HCT116 (cell line): ENCODE results near the gene RAPGEF2. TPM values are rescaled to one million over a fixed set of nuclear protein-coding genes. Genes with fewer than 3 reads are reported as not detected.

ENCODE experiments used
- ATAC-seq: fragments of 200-7000 bp; cut with Tn5 transposase; 2 replicates; pipeline ENCODE4 v1.9.1; 2020; ENCODE audit warnings: mild to moderate bottlenecking, moderate library complexity
- BruUV-seq: library from RNA; stranded (reverse); fragments of 400-500 nt; replicated peaks from 2 replicates; lab custom pipeline; 2021; lab: Mats Ljungman, UMichigan
- CTCF ChIA-PET: fragments of 300-600 bp; sonication (Branson Sonifier 250); formaldehyde crosslinking; loops from one replicate; lab custom pipeline; 2021; ENCODE audit warnings: antibody characterized with exemption; lab: Charles Lee
- POLR2A ChIA-PET: fragments of 300-600, 350-600 bp; sonication (Branson Sonifier 250); formaldehyde crosslinking; loops from one replicate; lab custom pipeline; 2021; ENCODE audit warnings: antibody characterized with exemption; lab: Charles Lee
- RAD21 ChIA-PET, 2 experiments: fragments of 300-600 bp; sonication (Branson Sonifier 250); formaldehyde crosslinking; loops; one replicate each; lab custom pipeline; 2023; ENCODE audit warnings: low total read pairs in 2 of 2; ENCODE audit not compliant: uncharacterized antibody in 2 of 2, unreplicated experiment in 2 of 2, low non-redundant PET in 1 of 2; lab: Charles Lee
- DNase-seq: peaks from one replicate; pipeline ENCODE4 v3.0.0-alpha.2; 2010; ENCODE audit warnings: low read depth, low spot score
- H2AFZ ChIP-seq: fragments of 200-600 bp; shearing (Covaris generic), sonication (generic); 2 replicates; pipeline ENCODE4 v1.6.1; 2017; ENCODE audit warnings: low read depth, mixed run types, mixed read lengths, antibody characterized with exemption, low read length; ENCODE audit not compliant: poor library complexity, severe bottlenecking
- H3K27ac ChIP-seq: 2 replicates; pipeline ENCODE4 v1.5.1; 2012; ENCODE audit warnings: low read depth, low read length
- H3K27me3 ChIP-seq: fragments of 200-600 bp; sonication (generic); 2 replicates; pipeline ENCODE4 v1.6.1; 2016; ENCODE audit warnings: mixed run types, low read length, mixed read lengths; ENCODE audit not compliant: insufficient read depth
- H3K36me3 ChIP-seq, 2 experiments: fragments of 200-500 bp in 1 of 2; fragments of 200-600 bp in 1 of 2; sonication (Bioruptor generic) in 1 of 2; sonication (generic) in 1 of 2; 2 replicates each; pipeline versions ENCODE4 v1.5.1 to v1.6.1; 2014 to 2016; ENCODE audit warnings: low read length in 2 of 2, inconsistent platforms in 1 of 2, mixed read lengths in 1 of 2, mixed run types in 1 of 2; ENCODE audit not compliant: insufficient read depth in 2 of 2, control insufficient read depth in 1 of 2
- H3K4me1 ChIP-seq, 2 experiments: fragments of 200-600 bp in 1 of 2; sonication (generic) in 1 of 2; 2 replicates each; pipeline versions ENCODE4 v1.5.1 to v1.6.1; 2012 to 2017; ENCODE audit warnings: low read length in 2 of 2, inconsistent platforms in 1 of 2, mild to moderate bottlenecking in 1 of 2, mixed read lengths in 1 of 2, mixed run types in 1 of 2, moderate library complexity in 1 of 2; ENCODE audit not compliant: insufficient read depth in 2 of 2, control insufficient read depth in 1 of 2
- H3K4me2 ChIP-seq: fragments of 200-600 bp; sonication (generic); 2 replicates; pipeline ENCODE4 v1.6.1; 2017; ENCODE audit warnings: mixed run types, low read length, mixed read lengths
- H3K4me3 ChIP-seq, 2 experiments: fragments of 200-600 bp in 1 of 2; sonication (generic) in 1 of 2; replicated peaks in 1 of 2; 2 replicates each; pipeline ENCODE4 v1.5.1; 2011 to 2016; ENCODE audit warnings: low read length in 2 of 2, control low read depth in 1 of 2, low read depth in 1 of 2, mild to moderate bottlenecking in 1 of 2, mixed read lengths in 1 of 2, mixed run types in 1 of 2
- H3K79me2 ChIP-seq: fragments of 200-600 bp; sonication (generic); 2 replicates; pipeline ENCODE4 v1.6.1; 2017; ENCODE audit warnings: mild to moderate bottlenecking, mixed run types, low read length, moderate library complexity, mixed read lengths; ENCODE audit not compliant: insufficient read depth
- H3K9ac ChIP-seq: fragments of 200-600 bp; sonication (generic); 2 replicates; pipeline ENCODE4 v1.6.1; 2016; ENCODE audit warnings: low read length, mixed read lengths
- H3K9me2 ChIP-seq: fragments of 200-600 bp; sonication (generic), shearing (Covaris generic); 2 replicates; pipeline ENCODE4 v1.6.1; 2017; ENCODE audit warnings: mixed run types, mild to moderate bottlenecking, moderate library complexity; ENCODE audit not compliant: insufficient read depth
- H3K9me3 ChIP-seq, 2 experiments: fragments of 200-500 bp in 1 of 2; fragments of 200-600 bp in 1 of 2; sonication (Bioruptor generic) in 1 of 2; sonication (generic) in 1 of 2; 2 replicates each; pipeline ENCODE4 v1.6.1; 2014 to 2017; ENCODE audit warnings: low read length in 2 of 2, mixed read lengths in 2 of 2, inconsistent platforms in 1 of 2, low read depth in 1 of 2, mild to moderate bottlenecking in 1 of 2, mixed run types in 1 of 2, moderate library complexity in 1 of 2; ENCODE audit not compliant: control insufficient read depth in 1 of 2, insufficient read depth in 1 of 2
- H4K20me1 ChIP-seq: fragments of 200-600 bp; sonication (generic), shearing (Covaris generic); 2 replicates; pipeline ENCODE4 v1.6.1; 2017; ENCODE audit warnings: mixed run types, mild to moderate bottlenecking, moderate library complexity; ENCODE audit not compliant: insufficient read depth
- CBX3 ChIP-seq: IDR thresholded peaks from 2 replicates; pipeline ENCODE4 v1.6.1; 2012; ENCODE audit warnings: low read depth
- EGR1 ChIP-seq: IDR thresholded peaks from 2 replicates; pipeline ENCODE4 v1.6.1; 2012; ENCODE audit warnings: low read depth
- ELF1 ChIP-seq: IDR thresholded peaks from 2 replicates; pipeline ENCODE4 v1.6.1; 2012; ENCODE audit warnings: low read depth, borderline replicate concordance
- EZH2phosphoT487 ChIP-seq: fragments of 200-600 bp; IDR thresholded peaks from 2 replicates; pipeline ENCODE4 v1.6.1; 2018; ENCODE audit warnings: antibody characterized with exemption, borderline replicate concordance
- FOSL1 ChIP-seq: IDR thresholded peaks from 2 replicates; pipeline ENCODE4 v1.6.1; 2012; ENCODE audit warnings: low read depth
- JUND ChIP-seq: IDR thresholded peaks from 2 replicates; pipeline ENCODE4 v1.6.1; 2012
- POLR2A ChIP-seq: IDR thresholded peaks from 2 replicates; pipeline ENCODE4 v1.7.0; 2011; ENCODE audit warnings: borderline replicate concordance; ENCODE audit not compliant: insufficient read depth, insufficient read length; ENCODE audit errors: extremely low read depth
- POLR2AphosphoS5 ChIP-seq: IDR thresholded peaks from 2 replicates; pipeline ENCODE4 v1.6.1; 2011; ENCODE audit warnings: mild to moderate bottlenecking, low read depth, low read length, moderate library complexity
- RAD21 ChIP-seq: IDR thresholded peaks from 2 replicates; pipeline ENCODE4 v1.6.1; 2012; ENCODE audit warnings: low read depth, mild to moderate bottlenecking
- SIN3A ChIP-seq: IDR thresholded peaks from 2 replicates; pipeline ENCODE4 v1.6.1; 2012; ENCODE audit warnings: low read depth
- SP1 ChIP-seq: IDR thresholded peaks from 2 replicates; pipeline ENCODE4 v1.6.1; 2012; ENCODE audit warnings: low read depth
- SRF ChIP-seq: IDR thresholded peaks from 2 replicates; pipeline ENCODE4 v1.6.1; 2012; ENCODE audit warnings: low read depth
- TCF7L2 ChIP-seq: IDR thresholded peaks from 2 replicates; pipeline ENCODE4 v1.7.0; 2011; ENCODE audit warnings: borderline replicate concordance, inconsistent platforms; ENCODE audit not compliant: insufficient read depth, insufficient read length; ENCODE audit errors: extremely low read depth
- ZFX ChIP-seq: fragments of 450-650 bp; IDR thresholded peaks from 2 replicates; pipeline ENCODE4 v1.6.1; 2017
- ZNF274 ChIP-seq: fragments of 200-500 bp; sonication (Bioruptor generic); IDR thresholded peaks from 2 replicates; pipeline ENCODE4 v1.6.1; 2014; ENCODE audit warnings: mild to moderate bottlenecking, low read depth, low read length, inconsistent platforms
- intact Hi-C: fragments of 100-400 bp; cut with micrococcal nuclease; formaldehyde crosslinking; loops from 2 replicates; pipeline ENCODE4 v1.10.0; 2022
- total RNA-seq: library from RNA; stranded (reverse); gene quantifications from one replicate; pipeline ENCODE4 v1.2.1, GENCODE V29; 2021; ENCODE audit not compliant: unreplicated experiment
- TF ChIP-seq, protein P1 (sequence below): IDR thresholded peaks from 2 replicates; pipeline ENCODE4 v1.6.1; 2012
- TF ChIP-seq, protein P2 (sequence below), 3 experiments: fragments of 200-600 bp in 1 of 3; sonication (generic) in 1 of 3; IDR thresholded peaks in 2 of 3; conservative IDR thresholded peaks in 1 of 3; 2 replicates each; pipeline ENCODE4 v1.5.1; 2012 to 2017; ENCODE audit warnings: low read depth in 2 of 3, low read length in 2 of 3, antibody characterized with exemption in 1 of 3, borderline replicate concordance in 1 of 3, control low read depth in 1 of 3, mild to moderate bottlenecking in 1 of 3, mixed read lengths in 1 of 3, mixed run types in 1 of 3, moderate library complexity in 1 of 3; ENCODE audit not compliant: insufficient read depth in 1 of 3
- TF ChIP-seq, protein P3 (sequence below): IDR thresholded peaks from 2 replicates; pipeline ENCODE4 v1.6.1; 2012
- TF ChIP-seq, protein P4 (sequence below): IDR thresholded peaks from 2 replicates; pipeline ENCODE4 v1.6.1; 2011; ENCODE audit warnings: mild to moderate bottlenecking, low read length, moderate library complexity; ENCODE audit not compliant: insufficient replicate concordance; ENCODE audit errors: extremely low read depth

RAPGEF2 gene
- total RNA-seq, 1 experiment from 2014 or later: 21.2 TPM

DNA sequence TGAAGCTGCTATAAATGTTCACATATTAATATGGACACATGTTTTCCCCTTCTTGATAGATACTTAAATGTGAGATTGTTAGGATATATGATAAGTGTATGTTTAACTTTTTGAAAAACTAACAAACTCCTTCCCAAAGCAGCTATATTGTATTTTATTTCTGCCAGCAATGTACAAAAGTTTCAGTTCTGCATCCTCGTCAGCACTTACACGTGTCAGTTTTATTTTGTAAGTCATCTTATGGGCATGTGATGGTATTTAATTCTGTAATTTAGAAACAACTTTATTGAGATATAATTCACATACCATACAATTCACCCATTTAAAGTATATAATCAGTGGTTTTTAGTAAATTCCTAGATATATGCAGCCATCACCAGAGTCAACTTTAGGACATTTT lies 31.6 kb downstream of the RAPGEF2 start:
- intact Hi-C loops: no loop called here
- Histone ChIP-seq H2AFZ (no peak overlapping the region), H3K36me3 (no peaks in the 10 kb centered on the region), H3K27ac (no peak overlapping the region), H3K79me2 (peaks cover 7% of the 10 kb centered on the region; the same call in 1 of the 2 replicates), H4K20me1 (0 out of 2 replicates have a peak, but pooled peaks cover 7% of the 10 kb centered on the region), H3K9me3 (no peaks in the 10 kb centered on the region), H3K4me3 (no peak overlapping the region), H3K4me2 (no peak overlapping the region), H3K4me1 (no peaks in the 10 kb centered on the region; a peak in 1 of 4 replicates), H3K9me2 (no peaks in the 10 kb centered on the region), H3K27me3 (no peaks in the 10 kb centered on the region), H3K9ac (no peak overlapping the region)
- ATAC-seq (no peak), DNase-seq (no peak)
- CTCF ChIA-PET: no interaction called here
- TF ChIP-seq JUND: no peak
- no peak for TF ChIP-seq RAD21
- TF ChIP-seq ELF1: no peak
- no peak for TF ChIP-seq POLR2A
- no peak for TF ChIP-seq SP1
- POLR2A ChIA-PET: no interaction called here
- no TSS peak for BruUV-seq
- RAD21 ChIA-PET: no interaction called here

DNA sequence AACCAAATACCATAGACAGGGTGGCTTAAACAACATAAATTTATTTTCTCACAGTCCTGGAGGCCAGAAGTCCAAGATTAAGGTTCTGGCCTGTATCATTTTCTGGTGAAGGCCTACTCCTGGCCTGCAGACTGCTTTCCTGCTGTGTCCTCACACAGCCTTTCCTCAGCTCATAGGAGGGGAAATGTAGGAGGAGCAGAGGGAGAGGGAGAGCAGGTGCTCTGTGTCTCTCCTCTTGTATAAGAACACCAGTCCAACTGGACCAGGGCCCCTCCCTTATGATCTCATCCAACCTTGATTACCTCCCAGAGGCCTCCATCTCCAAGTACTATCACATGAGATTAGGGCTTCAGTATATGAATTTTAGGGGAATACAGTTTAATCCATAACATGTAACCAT lies 34.3 kb downstream of the RAPGEF2 start:
- Histone ChIP-seq H3K9ac (no peak overlapping the region), H3K27me3 (no peaks in the 10 kb centered on the region), H3K4me2 (no peak overlapping the region), H2AFZ (no peak overlapping the region), H3K4me1 (no peaks in the 10 kb centered on the region), H3K9me3 (no peaks in the 10 kb centered on the region), H3K36me3 (no peaks in the 10 kb centered on the region), H3K4me3 (no peak overlapping the region), H3K9me2 (no peaks in the 10 kb centered on the region), H3K27ac (no peak overlapping the region), H3K79me2 (no peaks in the 10 kb centered on the region; the same call in 1 of the 2 replicates), H4K20me1 (0 out of 2 replicates have a peak, but pooled peaks cover 7% of the 10 kb centered on the region)
- no TSS peak for BruUV-seq
- CTCF ChIA-PET: no interaction called here
- DNase-seq (no peak), ATAC-seq (no peak)
- RAD21 ChIA-PET: no interaction called here
- intact Hi-C loops: no loop called here
- POLR2A ChIA-PET: no interaction called here
- TF ChIP-seq EGR1 (no peak), SP1 (no peak), JUND (no peak), POLR2AphosphoS5 (no peak), CBX3 (no peak), FOSL1 (no peak), EZH2phosphoT487 (no peak), ZFX (no peak), TCF7L2 (no peak), ZNF274 (no peak), SRF (no peak), SIN3A (no peak)
- TF ChIP-seq, protein P1, sequence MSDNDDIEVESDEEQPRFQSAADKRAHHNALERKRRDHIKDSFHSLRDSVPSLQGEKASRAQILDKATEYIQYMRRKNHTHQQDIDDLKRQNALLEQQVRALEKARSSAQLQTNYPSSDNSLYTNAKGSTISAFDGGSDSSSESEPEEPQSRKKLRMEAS: no peak
- TF ChIP-seq, protein P2, sequence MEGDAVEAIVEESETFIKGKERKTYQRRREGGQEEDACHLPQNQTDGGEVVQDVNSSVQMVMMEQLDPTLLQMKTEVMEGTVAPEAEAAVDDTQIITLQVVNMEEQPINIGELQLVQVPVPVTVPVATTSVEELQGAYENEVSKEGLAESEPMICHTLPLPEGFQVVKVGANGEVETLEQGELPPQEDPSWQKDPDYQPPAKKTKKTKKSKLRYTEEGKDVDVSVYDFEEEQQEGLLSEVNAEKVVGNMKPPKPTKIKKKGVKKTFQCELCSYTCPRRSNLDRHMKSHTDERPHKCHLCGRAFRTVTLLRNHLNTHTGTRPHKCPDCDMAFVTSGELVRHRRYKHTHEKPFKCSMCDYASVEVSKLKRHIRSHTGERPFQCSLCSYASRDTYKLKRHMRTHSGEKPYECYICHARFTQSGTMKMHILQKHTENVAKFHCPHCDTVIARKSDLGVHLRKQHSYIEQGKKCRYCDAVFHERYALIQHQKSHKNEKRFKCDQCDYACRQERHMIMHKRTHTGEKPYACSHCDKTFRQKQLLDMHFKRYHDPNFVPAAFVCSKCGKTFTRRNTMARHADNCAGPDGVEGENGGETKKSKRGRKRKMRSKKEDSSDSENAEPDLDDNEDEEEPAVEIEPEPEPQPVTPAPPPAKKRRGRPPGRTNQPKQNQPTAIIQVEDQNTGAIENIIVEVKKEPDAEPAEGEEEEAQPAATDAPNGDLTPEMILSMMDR (IDR thresholded peaks at IDR 0.05 in 2 of 3, conservative IDR thresholded peaks at IDR 0.05 in 1 of 3; ENCODE audit: borderline replicate concordance in 1 of 3, insufficient read depth in 1 of 3, low read depth in 2 of 3, low read length in 2 of 3): no peak
- TF ChIP-seq, protein P3, sequence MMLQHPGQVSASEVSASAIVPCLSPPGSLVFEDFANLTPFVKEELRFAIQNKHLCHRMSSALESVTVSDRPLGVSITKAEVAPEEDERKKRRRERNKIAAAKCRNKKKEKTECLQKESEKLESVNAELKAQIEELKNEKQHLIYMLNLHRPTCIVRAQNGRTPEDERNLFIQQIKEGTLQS: no peak
- TF ChIP-seq, protein P4, sequence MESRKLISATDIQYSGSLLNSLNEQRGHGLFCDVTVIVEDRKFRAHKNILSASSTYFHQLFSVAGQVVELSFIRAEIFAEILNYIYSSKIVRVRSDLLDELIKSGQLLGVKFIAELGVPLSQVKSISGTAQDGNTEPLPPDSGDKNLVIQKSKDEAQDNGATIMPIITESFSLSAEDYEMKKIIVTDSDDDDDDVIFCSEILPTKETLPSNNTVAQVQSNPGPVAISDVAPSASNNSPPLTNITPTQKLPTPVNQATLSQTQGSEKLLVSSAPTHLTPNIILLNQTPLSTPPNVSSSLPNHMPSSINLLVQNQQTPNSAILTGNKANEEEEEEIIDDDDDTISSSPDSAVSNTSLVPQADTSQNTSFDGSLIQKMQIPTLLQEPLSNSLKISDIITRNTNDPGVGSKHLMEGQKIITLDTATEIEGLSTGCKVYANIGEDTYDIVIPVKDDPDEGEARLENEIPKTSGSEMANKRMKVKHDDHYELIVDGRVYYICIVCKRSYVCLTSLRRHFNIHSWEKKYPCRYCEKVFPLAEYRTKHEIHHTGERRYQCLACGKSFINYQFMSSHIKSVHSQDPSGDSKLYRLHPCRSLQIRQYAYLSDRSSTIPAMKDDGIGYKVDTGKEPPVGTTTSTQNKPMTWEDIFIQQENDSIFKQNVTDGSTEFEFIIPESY: no peak
